ENCODE measurements around the gene ACTN1. TPM values are rescaled to one million over a fixed set of nuclear protein-coding genes. Genes with fewer than 3 reads are reported as not detected.

The ACTN1 gene
- total RNA-seq, 2 donors from 2014 or later: 106 to 185 TPM

DNA sequence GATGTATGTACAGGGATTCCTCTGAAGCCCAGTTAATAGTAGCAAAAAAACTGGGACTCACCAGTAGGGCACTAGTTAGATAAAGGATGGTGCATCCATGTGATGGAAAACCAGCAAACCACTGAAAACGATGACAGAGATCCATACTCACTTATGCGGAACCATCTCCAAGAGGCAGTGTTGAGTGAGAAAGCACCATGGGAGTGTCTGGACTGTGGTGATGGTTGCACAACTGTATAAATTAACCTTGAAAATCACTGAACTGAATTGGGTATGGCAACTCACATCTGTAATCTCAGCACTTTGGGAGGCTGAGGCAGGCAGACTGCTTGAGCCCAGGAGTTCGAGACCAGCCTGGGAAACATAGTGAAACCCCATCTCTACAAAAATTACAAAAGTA is 132.6 kb downstream of the ACTN1 start:
- no peaks in the 10 kb centered on the region for H3K36me3 ChIP-seq
- no peak overlapping the region for H3K9ac ChIP-seq (ENCODE audit: low read depth in 2 of 2, low read length in 2 of 2)
- intact Hi-C loops (cut with DNase I): no loop called here
- no peak for DNase-seq
- H3K4me1 ChIP-seq: no peaks in the 10 kb centered on the region
- no peaks in the 10 kb centered on the region for H3K27me3 ChIP-seq
- no peak overlapping the region for H3K4me3 ChIP-seq
- TF ChIP-seq, protein P1, sequence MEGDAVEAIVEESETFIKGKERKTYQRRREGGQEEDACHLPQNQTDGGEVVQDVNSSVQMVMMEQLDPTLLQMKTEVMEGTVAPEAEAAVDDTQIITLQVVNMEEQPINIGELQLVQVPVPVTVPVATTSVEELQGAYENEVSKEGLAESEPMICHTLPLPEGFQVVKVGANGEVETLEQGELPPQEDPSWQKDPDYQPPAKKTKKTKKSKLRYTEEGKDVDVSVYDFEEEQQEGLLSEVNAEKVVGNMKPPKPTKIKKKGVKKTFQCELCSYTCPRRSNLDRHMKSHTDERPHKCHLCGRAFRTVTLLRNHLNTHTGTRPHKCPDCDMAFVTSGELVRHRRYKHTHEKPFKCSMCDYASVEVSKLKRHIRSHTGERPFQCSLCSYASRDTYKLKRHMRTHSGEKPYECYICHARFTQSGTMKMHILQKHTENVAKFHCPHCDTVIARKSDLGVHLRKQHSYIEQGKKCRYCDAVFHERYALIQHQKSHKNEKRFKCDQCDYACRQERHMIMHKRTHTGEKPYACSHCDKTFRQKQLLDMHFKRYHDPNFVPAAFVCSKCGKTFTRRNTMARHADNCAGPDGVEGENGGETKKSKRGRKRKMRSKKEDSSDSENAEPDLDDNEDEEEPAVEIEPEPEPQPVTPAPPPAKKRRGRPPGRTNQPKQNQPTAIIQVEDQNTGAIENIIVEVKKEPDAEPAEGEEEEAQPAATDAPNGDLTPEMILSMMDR (IDR thresholded peaks at IDR 0.05): no peak
- H3K27ac ChIP-seq: no peak overlapping the region
- no peaks in the 10 kb centered on the region for H3K9me3 ChIP-seq

DNA sequence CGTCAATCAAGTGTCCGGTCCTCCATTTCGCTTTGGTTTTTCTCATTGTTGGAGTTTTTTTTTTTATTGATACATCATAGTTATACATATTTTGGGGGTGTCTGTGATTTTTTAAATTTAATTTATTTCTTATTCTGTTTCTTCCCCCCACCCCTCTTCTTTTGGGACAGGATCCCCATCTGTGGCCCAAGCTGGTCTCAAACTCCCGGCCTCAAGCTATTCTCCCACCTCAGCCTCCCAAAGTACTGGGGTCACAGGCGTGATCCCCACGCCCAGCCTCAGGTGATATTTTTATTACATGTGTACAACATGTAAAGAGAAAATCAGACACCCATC is 134.9 kb downstream of the ACTN1 start:
- Histone ChIP-seq H3K36me3 (no peaks in the 10 kb centered on the region), H3K9me3 (no peaks in the 10 kb centered on the region), H3K4me3 (no peak overlapping the region), H3K4me1 (no peaks in the 10 kb centered on the region), H3K27me3 (no peaks in the 10 kb centered on the region), H3K27ac (no peak overlapping the region), H3K9ac (ENCODE audit: low read depth in 2 of 2, low read length in 2 of 2) (no peak overlapping the region)
- TF ChIP-seq, protein P1 (IDR thresholded peaks at IDR 0.05): no peak
- intact Hi-C loops (cut with DNase I): loop anchor here (5.0 kb wide), 2 partner anchors 912 to 962 kb away; no protein-coding TSS in a partner anchor
- no peak for DNase-seq

DNA sequence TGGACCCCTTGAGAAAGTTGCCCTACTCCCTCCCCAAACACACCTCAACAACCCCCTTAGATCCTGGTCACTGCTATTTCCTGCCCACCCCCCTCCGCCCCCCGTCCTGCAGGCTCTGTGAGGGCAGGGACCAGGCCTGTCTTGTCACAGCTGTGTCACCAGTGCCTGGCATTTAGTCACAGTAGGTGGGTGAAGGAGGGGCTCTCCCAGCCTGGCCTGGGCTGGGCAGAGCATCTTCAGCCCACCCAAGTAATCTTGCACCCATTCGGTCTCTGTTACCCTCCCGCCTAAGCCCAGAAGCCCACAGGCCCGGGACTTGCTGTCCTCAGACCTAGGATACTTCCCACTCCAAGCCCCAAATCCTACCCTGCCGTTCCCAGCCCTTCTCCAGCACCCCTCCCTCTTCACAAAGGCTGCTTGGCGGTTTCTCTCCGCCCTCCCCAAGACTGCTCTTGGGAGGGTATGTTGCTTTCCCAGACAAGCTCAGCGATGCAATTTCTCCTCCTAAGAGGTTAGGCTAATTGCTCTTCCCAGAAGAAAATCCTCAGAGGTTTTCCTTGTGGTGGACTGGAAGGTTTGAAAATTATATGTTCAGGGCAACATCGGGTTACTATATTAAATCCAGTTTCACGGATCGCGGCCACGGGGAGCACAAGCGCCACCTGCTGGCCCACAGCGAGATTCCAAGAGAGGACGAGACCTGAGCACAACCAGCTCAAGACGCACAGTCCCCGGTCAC is 135.5 kb downstream of the ACTN1 start:
- H3K9ac ChIP-seq (ENCODE audit: low read depth in 2 of 2, low read length in 2 of 2): peak overlapping the region; percentile 35 to 51
- no peak overlapping the region for H3K4me3 ChIP-seq
- peak; percentile 77 for DNase-seq
- no peaks in the 10 kb centered on the region for H3K9me3 ChIP-seq
- H3K27ac ChIP-seq: no peak overlapping the region
- intact Hi-C loops (cut with DNase I): loop anchor here (5.0 kb wide), 2 partner anchors 911 to 961 kb away; no protein-coding TSS in a partner anchor
- TF ChIP-seq, protein P1 (IDR thresholded peaks at IDR 0.05): peak; percentile 91
- H3K4me1 ChIP-seq: no peaks in the 10 kb centered on the region
- H3K36me3 ChIP-seq: no peaks in the 10 kb centered on the region
- H3K27me3 ChIP-seq: no peaks in the 10 kb centered on the region

DNA sequence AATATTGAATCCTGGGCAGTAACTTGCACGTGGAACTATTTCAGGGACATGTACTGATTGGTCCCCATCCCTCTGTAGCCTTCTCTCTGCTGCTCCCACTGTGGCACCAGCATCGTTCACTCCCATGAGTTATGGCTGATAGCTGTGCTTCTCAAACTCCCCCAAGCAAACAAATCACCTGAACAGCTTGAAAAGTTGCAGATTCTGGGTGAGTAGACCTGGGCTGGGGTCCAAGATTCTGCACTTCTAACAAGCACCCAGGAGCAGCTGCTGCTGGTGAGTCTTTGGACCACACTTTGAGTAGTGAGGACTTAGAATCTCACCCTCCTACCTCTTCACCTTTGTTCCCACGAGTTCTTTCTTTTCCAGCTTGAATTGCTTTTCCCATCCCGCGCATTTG is 136.8 kb downstream of the ACTN1 start:
- Histone ChIP-seq H3K36me3 (no peaks in the 10 kb centered on the region), H3K9ac (ENCODE audit: low read depth in 2 of 2, low read length in 2 of 2) (no peak overlapping the region), H3K9me3 (no peaks in the 10 kb centered on the region), H3K4me3 (no peak overlapping the region), H3K27ac (no peak overlapping the region), H3K27me3 (no peaks in the 10 kb centered on the region), H3K4me1 (no peaks in the 10 kb centered on the region)
- TF ChIP-seq, protein P1 (IDR thresholded peaks at IDR 0.05): no peak
- intact Hi-C loops (cut with DNase I): loop anchor here (5.0 kb wide), 2 partner anchors 910 to 960 kb away; no protein-coding TSS in a partner anchor
- DNase-seq: no peak

DNA sequence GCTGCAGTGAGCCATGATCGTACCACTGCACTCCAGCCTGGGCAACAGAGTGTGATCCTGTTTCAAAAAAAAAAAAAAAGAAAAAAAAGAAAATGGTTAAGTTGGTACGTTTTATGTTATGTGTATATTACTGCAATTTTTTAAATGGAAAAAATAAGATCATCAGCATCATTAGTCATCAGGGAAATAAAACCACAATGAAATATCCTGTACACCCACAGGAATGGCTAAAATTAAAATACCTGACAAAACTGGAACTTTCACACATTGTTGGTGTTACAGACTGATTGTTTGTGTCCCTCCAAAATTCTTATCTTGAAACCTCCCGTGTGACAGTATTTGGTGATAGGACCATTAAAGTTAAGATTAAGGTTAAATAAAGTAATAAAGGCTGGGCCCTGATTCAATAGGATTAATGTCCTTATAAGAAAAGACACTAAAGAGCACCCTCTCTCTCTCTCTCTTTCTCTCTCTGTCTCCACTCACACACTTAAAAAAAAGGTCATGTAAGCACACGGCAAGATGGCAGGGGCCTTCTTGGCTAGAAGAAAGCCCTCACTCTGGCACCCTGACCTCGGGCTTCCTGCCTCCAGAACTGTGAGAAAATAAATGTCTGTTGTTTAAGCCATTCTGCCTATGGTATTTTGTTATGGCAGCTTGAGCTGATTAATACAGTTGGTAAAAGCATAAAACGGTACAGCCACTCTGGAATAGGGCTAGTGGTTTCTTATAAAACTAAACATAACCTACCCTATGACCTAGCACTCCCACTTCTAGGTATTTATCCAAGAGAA is 137.9 kb downstream of the ACTN1 start:
- Histone ChIP-seq H3K4me3 (no peak overlapping the region), H3K27ac (no peak overlapping the region), H3K27me3 (no peaks in the 10 kb centered on the region), H3K4me1 (no peaks in the 10 kb centered on the region), H3K9ac (ENCODE audit: low read depth in 2 of 2, low read length in 2 of 2) (no peak overlapping the region), H3K9me3 (no peaks in the 10 kb centered on the region), H3K36me3 (no peaks in the 10 kb centered on the region)
- TF ChIP-seq, protein P1 (IDR thresholded peaks at IDR 0.05): no peak
- intact Hi-C loops (cut with DNase I): loop anchor here (5.0 kb wide), 2 partner anchors 909 to 959 kb away; no protein-coding TSS in a partner anchor
- DNase-seq: no peak
